HG02943 (cell line): ENCODE results near the gene ECD.
A peak's percentile ranks its signal among the peaks of the same experiment; 100 is the strongest.

Experiments
- ATAC-seq: cut with Tn5 transposase; IDR thresholded peaks from one replicate; pipeline ENCODE4 v1.9.1; 2021; ENCODE audit warnings: mild to moderate bottlenecking, low read depth, moderate library complexity; ENCODE audit not compliant: unreplicated experiment

ECD gene

DNA sequence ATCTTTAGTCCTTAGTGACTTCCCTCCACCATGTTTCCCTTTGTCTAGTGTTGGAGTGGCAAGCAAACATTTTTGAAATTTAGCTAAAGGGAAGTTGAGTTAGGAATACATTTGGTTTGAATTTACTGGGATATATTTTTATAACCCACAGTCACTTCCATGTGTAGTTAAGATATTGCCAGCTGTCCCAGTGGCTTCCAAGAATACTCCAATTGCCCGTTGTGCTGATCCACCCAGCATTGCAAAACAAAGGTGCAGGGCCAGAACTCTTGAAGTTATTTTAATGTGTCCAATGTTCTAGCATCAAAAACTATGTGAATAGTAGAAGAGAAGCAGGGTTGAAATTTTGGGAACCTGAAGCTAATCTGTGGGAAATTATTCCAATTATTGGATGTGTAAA lies 68.7 kb downstream of the ECD start:
- ATAC-seq, result no peak

DNA sequence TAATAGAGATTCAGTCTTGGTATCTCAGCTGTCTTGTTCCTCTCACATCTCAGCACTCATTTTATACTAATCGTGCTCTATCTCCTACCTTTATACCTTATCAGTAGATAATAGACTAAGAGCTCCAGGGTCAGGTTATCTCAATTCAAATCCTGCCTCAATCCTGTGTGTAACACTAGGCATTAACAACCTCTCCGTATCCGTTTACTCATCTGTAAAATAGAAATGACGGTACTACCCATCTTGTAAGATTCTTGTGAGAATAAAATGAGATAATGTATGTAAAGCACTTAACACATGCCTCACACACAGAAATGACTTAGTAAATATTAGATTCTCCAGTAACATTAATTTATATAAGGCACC lies 70.5 kb downstream of the ECD start:
- ATAC-seq, result peak; percentile 2

DNA sequence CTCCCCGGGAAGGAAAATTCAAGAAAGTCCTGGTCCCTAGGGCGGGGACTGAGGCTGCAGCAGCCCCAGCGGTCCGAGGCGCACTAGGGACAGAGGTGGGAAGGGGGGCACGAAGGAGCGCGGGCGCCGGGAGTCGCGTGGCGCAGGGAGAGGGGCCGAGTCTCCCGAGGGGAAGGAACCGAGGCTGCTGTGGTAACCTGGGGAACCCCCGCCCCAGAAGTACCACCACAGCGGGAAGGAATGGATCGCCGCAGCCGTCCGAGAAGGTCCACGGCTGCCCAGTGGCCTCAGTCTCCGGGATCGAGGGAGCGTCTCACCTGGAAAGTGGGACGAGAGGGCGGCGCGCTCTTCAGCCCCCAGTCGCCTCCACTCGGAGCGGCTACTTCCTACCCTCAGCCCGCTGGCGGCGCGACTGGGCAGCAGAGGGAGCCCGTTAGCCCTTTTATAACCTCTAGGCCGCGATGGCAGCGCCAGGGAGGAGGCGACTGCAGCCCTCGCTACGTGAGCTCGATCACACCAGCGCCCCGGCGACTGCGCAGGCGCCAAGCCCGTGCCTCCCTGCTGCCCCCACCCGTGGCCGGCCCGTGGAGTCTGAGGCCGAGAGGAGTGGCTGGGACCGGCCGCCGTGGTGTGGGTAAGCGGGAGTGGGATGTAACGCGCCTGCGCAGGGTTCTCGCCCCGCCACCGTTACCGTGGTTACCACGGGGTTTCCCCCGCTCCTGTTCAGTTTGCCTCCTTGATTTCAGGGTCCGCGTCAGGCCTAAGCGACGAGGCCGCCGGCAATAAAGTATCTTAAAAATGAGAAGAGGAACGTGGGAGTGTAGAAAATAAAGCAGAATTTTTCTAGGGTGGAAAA lies 71.1 kb downstream of the ECD start, which contains the start of gene P4HA1:
TSS of gene P4HA1 (minus strand) at position 418 of the 856 bp plus-strand sequence. CDS start 21,983 bp downstream, outside the sequence.
- peak; percentile 78 for ATAC-seq

DNA sequence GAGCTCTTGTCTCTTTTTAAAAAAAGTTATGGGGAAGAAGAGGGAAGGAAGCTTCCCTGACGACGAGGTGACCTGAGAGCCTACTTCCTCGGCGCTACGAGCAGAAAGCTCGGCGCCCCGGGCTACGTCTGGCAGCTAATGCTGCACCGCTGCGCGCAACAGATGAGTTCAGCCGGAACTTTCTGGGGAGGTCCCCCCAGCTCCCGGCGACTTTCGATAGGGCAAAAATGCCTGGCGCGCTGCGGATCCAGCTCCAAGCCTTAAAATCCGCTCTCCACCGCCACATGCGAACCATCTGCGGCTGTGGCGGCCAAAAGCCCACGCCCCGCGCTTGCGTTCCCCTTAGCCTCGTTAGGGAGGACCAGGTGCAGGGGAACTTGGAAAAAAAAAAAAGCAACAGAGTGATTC lies 71.8 kb downstream of the ECD start:
- peak; percentile 37 for ATAC-seq

DNA sequence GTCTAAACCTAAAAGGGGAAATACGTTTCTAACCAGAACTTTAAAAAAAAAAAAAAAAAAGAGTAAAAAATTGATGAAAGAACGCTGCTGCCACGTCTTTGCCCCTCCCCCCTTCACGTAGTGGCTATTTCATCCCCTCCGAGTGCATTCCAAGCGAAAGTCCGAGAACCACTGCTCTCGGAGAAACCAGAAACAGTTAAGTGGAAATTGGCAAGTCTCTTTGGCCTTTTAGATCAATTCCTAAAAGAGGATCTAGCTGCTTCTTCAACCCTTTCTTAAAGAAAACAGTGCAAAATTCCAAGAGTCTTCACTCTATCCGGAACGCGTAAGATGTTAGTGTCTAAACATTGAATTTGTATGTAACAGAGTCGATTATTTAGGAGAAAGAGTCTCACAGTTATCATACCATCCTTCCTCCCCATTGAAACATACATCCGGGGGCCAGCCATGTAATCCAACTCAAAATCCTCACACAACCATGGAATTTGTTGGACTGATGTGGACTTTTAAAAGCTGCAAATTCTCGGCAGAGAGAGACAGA lies 72.3 kb downstream of the ECD start:
- peak; percentile 2 for ATAC-seq

DNA sequence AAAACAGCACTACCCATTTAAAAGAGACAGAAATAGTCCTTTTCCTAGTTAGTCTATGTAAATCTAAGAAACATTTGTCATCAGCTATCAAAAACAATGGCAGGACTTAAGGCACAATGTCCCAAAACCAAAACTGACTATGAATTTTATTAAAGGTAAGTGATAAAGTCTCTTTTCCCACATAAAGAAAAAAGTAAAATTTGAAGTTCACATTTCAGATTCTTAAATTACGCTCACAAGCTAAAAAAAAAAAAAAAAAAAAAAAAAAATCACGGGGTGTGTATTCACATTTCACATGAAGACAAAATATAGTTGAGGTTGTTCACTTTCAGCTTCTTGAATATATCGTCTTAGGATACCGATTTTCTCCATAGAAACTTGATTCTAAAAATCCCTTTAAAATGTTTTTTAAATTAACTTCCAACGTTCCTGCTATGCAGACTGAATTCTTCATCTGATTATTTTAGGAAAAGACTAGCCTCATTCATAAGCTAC lies 72.8 kb downstream of the ECD start:
- no peak for ATAC-seq

DNA sequence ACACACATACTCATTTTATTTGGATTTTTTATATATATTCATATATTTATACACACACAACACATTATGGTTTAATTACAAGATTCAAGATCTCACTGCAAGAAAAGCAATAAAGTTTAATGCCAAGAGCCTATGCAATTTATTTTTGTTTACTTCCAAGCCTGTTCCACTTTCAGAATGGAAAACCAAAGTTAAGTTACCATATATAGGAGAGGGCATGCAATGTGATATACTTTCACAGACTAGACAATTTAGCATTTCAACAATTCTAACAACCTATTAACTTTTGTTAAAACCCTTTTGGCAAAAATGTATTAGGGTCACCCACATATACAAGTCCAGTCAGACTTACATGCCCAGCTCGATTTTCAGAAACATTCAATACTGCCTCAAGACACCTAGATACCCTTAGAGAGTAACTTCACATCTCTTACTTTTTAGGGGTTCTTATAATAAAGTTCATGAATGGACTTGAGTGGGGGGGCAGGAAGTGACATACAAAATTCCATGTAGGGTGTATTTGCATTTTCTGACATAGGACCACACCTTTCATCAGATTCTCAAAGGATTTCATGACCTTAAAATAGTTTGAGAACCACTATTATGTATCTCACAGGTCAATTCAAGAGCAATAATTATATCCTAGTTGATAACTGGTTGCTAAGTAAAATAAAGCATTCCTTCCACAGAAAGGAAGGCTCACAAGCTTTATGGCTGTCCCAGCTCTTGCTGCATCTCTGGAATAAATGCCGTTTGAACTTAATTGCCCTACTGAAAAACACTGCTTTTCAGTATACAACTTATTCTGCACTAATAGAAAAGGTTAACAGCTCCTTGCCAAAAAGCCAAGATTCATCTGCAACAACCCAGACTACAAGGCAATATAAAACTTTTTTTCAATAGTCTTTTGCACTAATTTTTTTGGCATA lies 73.6 kb downstream of the ECD start:
- ATAC-seq, result no peak

DNA sequence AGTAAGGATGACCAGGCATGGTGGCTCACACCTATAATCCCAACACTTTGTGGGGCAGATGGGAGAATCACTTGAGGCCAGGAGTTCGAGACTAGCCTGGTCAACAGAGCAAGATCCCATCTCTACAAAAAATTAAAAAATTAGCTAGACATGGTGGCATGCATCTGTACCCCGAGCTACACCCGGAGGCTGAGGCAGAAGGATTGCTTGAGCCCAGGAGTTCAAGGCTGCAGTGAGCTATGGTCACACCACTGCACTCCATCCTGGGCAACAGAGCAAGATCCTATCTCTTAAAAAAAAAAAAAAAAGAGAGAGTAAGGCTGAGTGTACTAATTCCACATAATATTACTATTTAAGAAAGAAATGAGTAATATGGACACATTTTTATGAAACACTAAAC lies 75.0 kb downstream of the ECD start:
- ATAC-seq, result no peak

DNA sequence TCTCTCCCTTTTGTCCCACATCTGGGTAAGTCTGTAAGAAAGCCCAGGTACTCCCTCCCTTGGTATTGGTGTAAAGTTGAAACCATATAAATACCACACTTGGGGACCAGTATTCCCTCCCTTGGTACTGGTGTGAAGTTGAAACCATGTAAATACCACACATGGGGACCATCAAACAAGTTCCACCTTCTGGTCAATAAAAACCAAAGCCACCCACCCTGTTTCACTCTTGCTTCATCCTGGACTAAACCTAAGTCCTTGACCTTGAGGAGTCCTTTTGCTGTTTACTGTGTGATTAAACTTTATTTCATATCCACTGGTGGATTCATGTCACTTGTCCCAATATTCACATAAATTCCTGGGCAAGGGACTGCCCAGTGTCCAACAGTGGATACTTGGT lies 79.5 kb downstream of the ECD start:
- no peak for ATAC-seq

DNA sequence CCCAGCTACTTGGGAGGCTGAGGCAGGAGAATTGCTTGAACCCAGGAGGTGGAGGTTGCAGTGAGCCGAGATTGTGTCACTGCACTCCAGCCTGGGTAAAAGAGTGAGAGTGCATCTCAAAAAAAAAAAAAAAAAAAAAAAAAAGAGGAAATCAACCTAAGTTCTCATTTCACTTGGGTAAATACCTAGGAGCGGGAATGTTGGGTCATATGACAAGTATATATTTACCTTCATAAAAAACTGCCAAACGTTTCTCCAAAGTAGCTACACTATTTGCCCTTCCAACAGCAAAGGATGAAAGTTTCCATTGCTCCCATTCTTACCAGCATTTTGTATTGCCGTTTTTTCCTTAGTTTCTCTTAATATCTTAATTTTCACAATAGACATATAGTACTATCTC lies 81.0 kb downstream of the ECD start:
- ATAC-seq, result no peak

DNA sequence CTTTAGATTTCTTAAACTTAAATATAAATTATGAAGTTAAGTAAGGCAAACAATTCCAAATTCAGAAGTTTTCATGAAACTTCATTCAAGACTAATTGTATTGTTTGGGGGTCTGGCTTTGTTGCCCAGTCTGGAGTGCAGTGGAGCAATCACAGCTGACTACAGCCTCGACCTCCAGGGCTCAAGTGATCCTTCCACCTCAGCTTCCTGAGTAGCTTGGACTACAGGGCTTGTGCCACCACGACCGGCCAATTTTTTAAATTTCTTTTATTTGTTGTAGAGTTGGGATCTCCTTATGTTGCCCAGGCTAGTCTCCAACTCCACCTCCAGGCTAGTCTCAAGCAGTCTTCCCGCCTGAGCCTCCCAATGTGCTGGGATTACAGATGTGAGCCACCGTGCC lies 83.6 kb downstream of the ECD start:
- ATAC-seq, result no peak
